B cell (primary cell): ENCODE measurements around the gene DPP4. TPM values are rescaled to one million over a fixed set of nuclear protein-coding genes. Genes with fewer than 3 reads are reported as not detected.

ENCODE experiments used
- ATAC-seq: fragments of 200-7000 bp; cut with Tn5 transposase; one replicate; pipeline ENCODE4 v1.10.0; 2021; ENCODE audit warnings: low read depth, mild to moderate bottlenecking, moderate number of reproducible peaks, moderate library complexity
- CTCF ChIA-PET: fragments of 350-600 bp; sonication (Branson Sonifier 250); formaldehyde crosslinking; loops from one replicate; lab custom pipeline; 2021; ENCODE audit warnings: antibody characterized with exemption, inconsistent platforms; lab: Charles Lee
- POLR2A ChIA-PET: fragments of 350-600 bp; sonication (Branson Sonifier 250); formaldehyde crosslinking; loops from one replicate; lab custom pipeline; 2021; ENCODE audit warnings: antibody characterized with exemption; lab: Charles Lee
- DNase-seq: peaks from one replicate; pipeline ENCODE4 v3.0.0; 2013
- H2AFZ ChIP-seq: 2 replicates; pipeline ENCODE4 v1.6.1; 2012; ENCODE audit warnings: mild to moderate bottlenecking, low read depth, low read length; ENCODE audit not compliant: insufficient read depth, poor library complexity, severe bottlenecking
- H3K27ac ChIP-seq, 2 donors: 1 replicate in 1 of 2; 2 replicates in 1 of 2; pipeline ENCODE4 v1.5.1; 2012 to 2013; ENCODE audit warnings: low read length in 2 of 2, mild to moderate bottlenecking in 2 of 2, moderate library complexity in 1 of 2
- H3K27me3 ChIP-seq, 4 experiments: fragments of 200-600 bp in 1 of 4; sonication (generic) in 1 of 4; replicated peaks in 1 of 4; 1 replicate in 2 of 4; 2 replicates in 2 of 4; pipeline versions ENCODE4 v1.6.1 to v1.7.0; 2013 to 2016; ENCODE audit warnings: low read length in 3 of 4, mild to moderate bottlenecking in 2 of 4, mixed read lengths in 1 of 4, moderate library complexity in 1 of 4; ENCODE audit not compliant: insufficient read depth in 4 of 4, control insufficient read depth in 3 of 4; ENCODE audit errors: control extremely low read depth in 1 of 4
- H3K36me3 ChIP-seq, 2 experiments: replicated peaks in 1 of 2; 1 replicate in 1 of 2; 2 replicates in 1 of 2; pipeline versions ENCODE4 v1.6.1 to v1.7.1; 2013; ENCODE audit warnings: low read length in 1 of 2; ENCODE audit not compliant: insufficient read depth in 2 of 2, control insufficient read depth in 1 of 2; ENCODE audit errors: control extremely low read depth in 1 of 2, extremely low read depth in 1 of 2
- H3K4me1 ChIP-seq, 2 donors: fragments of 200-600 bp in 1 of 2; sonication (generic) in 1 of 2; 1 replicate in 1 of 2; 2 replicates in 1 of 2; pipeline versions ENCODE4 v1.5.1 to v1.6.1; 2013 to 2017; ENCODE audit warnings: low read length in 2 of 2; ENCODE audit not compliant: control insufficient read depth in 2 of 2, insufficient read depth in 2 of 2
- H3K4me2 ChIP-seq: replicated peaks from 2 replicates; pipeline ENCODE3; 2012; ENCODE audit warnings: mild to moderate bottlenecking, low read depth, low read length; ENCODE audit not compliant: poor library complexity, severe bottlenecking
- H3K4me3 ChIP-seq, 5 experiments: fragments of 200-600 bp in 1 of 5; sonication (generic) in 1 of 5; 1 replicate in 3 of 5; 2 replicates in 2 of 5; pipeline versions ENCODE4 v1.5.1 to v1.7.0; 2011 to 2016; ENCODE audit warnings: low read length in 4 of 5, mild to moderate bottlenecking in 4 of 5, low read depth in 2 of 5, control low read depth in 1 of 5, moderate library complexity in 1 of 5; ENCODE audit not compliant: insufficient read depth in 1 of 5; ENCODE audit errors: control extremely low read depth in 1 of 5, extremely low read depth in 1 of 5
- H3K79me2 ChIP-seq: fragments of 200-600 bp; sonication (generic); one replicate; pipeline ENCODE4 v1.6.0; 2016; ENCODE audit warnings: low read length; ENCODE audit not compliant: control insufficient read depth, insufficient read depth
- H3K9ac ChIP-seq: fragments of 200-600 bp; sonication (generic); 2 replicates; pipeline ENCODE4 v1.6.1; 2017; ENCODE audit warnings: mild to moderate bottlenecking, low read length, moderate library complexity
- H3K9me3 ChIP-seq, 3 donors: one replicate each; pipeline versions ENCODE4 v1.6.1 to v1.7.1; 2013; ENCODE audit warnings: low read length in 2 of 3; ENCODE audit not compliant: control insufficient read depth in 2 of 3, insufficient read depth in 1 of 3; ENCODE audit errors: control extremely low read depth in 1 of 3
- H4K20me1 ChIP-seq: 2 replicates; pipeline ENCODE4 v1.6.0; 2012; ENCODE audit warnings: mild to moderate bottlenecking, low read length; ENCODE audit not compliant: insufficient read depth, control insufficient read depth, poor library complexity, severe bottlenecking
- H3K27ac Mint-ChIP-seq: one replicate; pipeline ENCODE4 v1.8.0; 2021; ENCODE audit warnings: mixed read lengths
- H3K27me3 Mint-ChIP-seq: one replicate; pipeline ENCODE4 v1.8.0; 2021; ENCODE audit warnings: mixed read lengths
- H3K4me1 Mint-ChIP-seq: one replicate; pipeline ENCODE4 v1.8.0; 2021; ENCODE audit warnings: mixed read lengths
- H3K4me3 Mint-ChIP-seq: one replicate; pipeline ENCODE4 v1.8.0; 2021; ENCODE audit warnings: mixed read lengths
- H3K9me3 Mint-ChIP-seq: one replicate; pipeline ENCODE4 v1.8.0; 2022; ENCODE audit warnings: mixed read lengths; ENCODE audit not compliant: insufficient read depth
- EZH2 ChIP-seq: IDR thresholded peaks from 2 replicates; pipeline ENCODE4 v1.6.1; 2012; ENCODE audit warnings: borderline replicate concordance, low read depth, mild to moderate bottlenecking, moderate library complexity, low read length; ENCODE audit not compliant: insufficient read depth, poor library complexity, severe bottlenecking
- WGBS: methylation state at CpG from one replicate; pipeline ENCODE4 v1.1.5; 2013; ENCODE audit warnings: missing lambda C conversion rate; ENCODE audit not compliant: insufficient coverage; 5-methylcytosine and 5-hydroxymethylcytosine counted together
- intact Hi-C: fragments of 100-400 bp; cut with micrococcal nuclease; formaldehyde crosslinking; loops from one replicate; pipeline ENCODE4 v1.10.0; 2022
- polyA plus RNA-seq: library from polyadenylated mRNA; depleted of rRNA; stranded (reverse); fragments of >200 nt; gene quantifications from 2 replicates; pipeline ENCODE4 v1.2.3, GENCODE V29; 2012
- total RNA-seq, 2 donors: library from RNA; stranded (reverse); fragments of 120-200 nt in 1 of 2; gene quantifications; 1 replicate in 1 of 2; 2 replicates in 1 of 2; pipeline versions ENCODE4 v1.2.3 to v1.2.4, GENCODE V29; 2013 to 2022
- TF ChIP-seq, protein P1 (sequence below): fragments of 200-600 bp; IDR thresholded peaks from one replicate; pipeline ENCODE4 v1.8.0; 2022; ENCODE audit warnings: antibody characterized with exemption, mild to moderate bottlenecking

The DPP4 gene
- total and polyA plus RNA-seq, 2 donors (not counting 1 experiment from before 2014, with no cell fraction given): 0.18 to 1.2 TPM

GRCh38 chr2:162029287-162029901 is 44.6 kb downstream of the DPP4 start:
- H3K27me3 Mint-ChIP-seq: no peaks in the 10 kb centered on the region
- TF ChIP-seq EZH2: no peak
- TF ChIP-seq, protein P1, sequence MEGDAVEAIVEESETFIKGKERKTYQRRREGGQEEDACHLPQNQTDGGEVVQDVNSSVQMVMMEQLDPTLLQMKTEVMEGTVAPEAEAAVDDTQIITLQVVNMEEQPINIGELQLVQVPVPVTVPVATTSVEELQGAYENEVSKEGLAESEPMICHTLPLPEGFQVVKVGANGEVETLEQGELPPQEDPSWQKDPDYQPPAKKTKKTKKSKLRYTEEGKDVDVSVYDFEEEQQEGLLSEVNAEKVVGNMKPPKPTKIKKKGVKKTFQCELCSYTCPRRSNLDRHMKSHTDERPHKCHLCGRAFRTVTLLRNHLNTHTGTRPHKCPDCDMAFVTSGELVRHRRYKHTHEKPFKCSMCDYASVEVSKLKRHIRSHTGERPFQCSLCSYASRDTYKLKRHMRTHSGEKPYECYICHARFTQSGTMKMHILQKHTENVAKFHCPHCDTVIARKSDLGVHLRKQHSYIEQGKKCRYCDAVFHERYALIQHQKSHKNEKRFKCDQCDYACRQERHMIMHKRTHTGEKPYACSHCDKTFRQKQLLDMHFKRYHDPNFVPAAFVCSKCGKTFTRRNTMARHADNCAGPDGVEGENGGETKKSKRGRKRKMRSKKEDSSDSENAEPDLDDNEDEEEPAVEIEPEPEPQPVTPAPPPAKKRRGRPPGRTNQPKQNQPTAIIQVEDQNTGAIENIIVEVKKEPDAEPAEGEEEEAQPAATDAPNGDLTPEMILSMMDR: no peak
- ChIA-PET CTCF (interaction anchor here (1.4 kb wide), 1 partner anchor 22 kb away, joined by 3 read pairs; no protein-coding TSS in a partner anchor), POLR2A (no interaction called here)
- no peak overlapping the region for H3K9ac ChIP-seq
- H3K27me3 ChIP-seq: no peaks in the 10 kb centered on the region
- H4K20me1 ChIP-seq: no peaks in the 10 kb centered on the region
- no peaks in the 10 kb centered on the region for H3K4me1 Mint-ChIP-seq
- no peaks in the 10 kb centered on the region for H3K9me3 ChIP-seq
- no peak overlapping the region for H3K27ac Mint-ChIP-seq
- no peak overlapping the region for H2AFZ ChIP-seq
- H3K4me2 ChIP-seq: no peak overlapping the region
- no peak overlapping the region for H3K27ac ChIP-seq
- 91% methylated on average over 7 of the region's 9 CpGs for WGBS
- no peaks in the 10 kb centered on the region for H3K9me3 Mint-ChIP-seq
- DNase-seq: no peak
- intact Hi-C loops: no loop called here
- H3K4me3 Mint-ChIP-seq: no peak overlapping the region
- H3K4me1 ChIP-seq: no peaks in the 10 kb centered on the region
- H3K36me3 ChIP-seq: no peaks in the 10 kb centered on the region
- ATAC-seq: no peak
- no peak overlapping the region for H3K4me3 ChIP-seq
- H3K79me2 ChIP-seq: no peaks in the 10 kb centered on the region

DNA sequence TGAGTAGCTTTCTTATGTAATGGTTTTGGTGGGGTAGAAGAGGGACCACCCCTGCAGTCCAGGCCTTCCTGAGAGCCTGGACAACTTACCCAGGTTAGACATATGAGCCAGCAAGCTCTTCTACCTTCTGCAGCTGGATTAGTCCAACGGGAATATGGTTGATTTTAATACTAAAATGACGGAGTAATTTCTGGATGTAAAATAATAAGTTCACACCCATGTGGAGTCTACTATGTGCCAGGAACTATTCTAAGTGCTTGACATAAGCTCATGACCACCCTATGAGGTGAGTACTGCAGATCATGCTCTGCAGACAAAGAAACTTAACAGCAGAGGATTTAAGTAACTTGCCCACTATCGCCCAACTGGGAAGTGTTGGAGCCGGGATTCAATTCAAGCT is 45.5 kb downstream of the DPP4 start:
- H3K4me3 Mint-ChIP-seq: no peak overlapping the region
- DNase-seq (no peak), ATAC-seq (no peak)
- Histone ChIP-seq H3K9ac (no peak overlapping the region), H3K27me3 (no peaks in the 10 kb centered on the region), H4K20me1 (no peaks in the 10 kb centered on the region), H3K9me3 (no peaks in the 10 kb centered on the region), H2AFZ (no peak overlapping the region), H3K4me2 (no peak overlapping the region), H3K79me2 (no peaks in the 10 kb centered on the region), H3K27ac (no peak overlapping the region), H3K4me3 (no peak overlapping the region), H3K36me3 (no peaks in the 10 kb centered on the region), H3K4me1 (no peaks in the 10 kb centered on the region)
- no peaks in the 10 kb centered on the region for H3K27me3 Mint-ChIP-seq
- ChIA-PET POLR2A (no interaction called here), CTCF (interaction anchor here (1.4 kb wide), 1 partner anchor 21 kb away, joined by 3 read pairs; no protein-coding TSS in a partner anchor)
- no peaks in the 10 kb centered on the region for H3K4me1 Mint-ChIP-seq
- H3K9me3 Mint-ChIP-seq: no peaks in the 10 kb centered on the region
- no peak overlapping the region for H3K27ac Mint-ChIP-seq
- intact Hi-C loops: no loop called here
- TF ChIP-seq, protein P1: no peak
- WGBS: 100% methylated on average over 2 of the region's 4 CpGs
